ENCODE data around the gene RELT.

GRCh38 chr11:73346186-73346935 is 29.8 kb upstream of the RELT start:
- TF ChIP-seq, protein P1, sequence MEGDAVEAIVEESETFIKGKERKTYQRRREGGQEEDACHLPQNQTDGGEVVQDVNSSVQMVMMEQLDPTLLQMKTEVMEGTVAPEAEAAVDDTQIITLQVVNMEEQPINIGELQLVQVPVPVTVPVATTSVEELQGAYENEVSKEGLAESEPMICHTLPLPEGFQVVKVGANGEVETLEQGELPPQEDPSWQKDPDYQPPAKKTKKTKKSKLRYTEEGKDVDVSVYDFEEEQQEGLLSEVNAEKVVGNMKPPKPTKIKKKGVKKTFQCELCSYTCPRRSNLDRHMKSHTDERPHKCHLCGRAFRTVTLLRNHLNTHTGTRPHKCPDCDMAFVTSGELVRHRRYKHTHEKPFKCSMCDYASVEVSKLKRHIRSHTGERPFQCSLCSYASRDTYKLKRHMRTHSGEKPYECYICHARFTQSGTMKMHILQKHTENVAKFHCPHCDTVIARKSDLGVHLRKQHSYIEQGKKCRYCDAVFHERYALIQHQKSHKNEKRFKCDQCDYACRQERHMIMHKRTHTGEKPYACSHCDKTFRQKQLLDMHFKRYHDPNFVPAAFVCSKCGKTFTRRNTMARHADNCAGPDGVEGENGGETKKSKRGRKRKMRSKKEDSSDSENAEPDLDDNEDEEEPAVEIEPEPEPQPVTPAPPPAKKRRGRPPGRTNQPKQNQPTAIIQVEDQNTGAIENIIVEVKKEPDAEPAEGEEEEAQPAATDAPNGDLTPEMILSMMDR (conservative IDR thresholded peaks at IDR 0.05; ENCODE audit: low read depth in 2 of 2) = no peak
- TF ChIP-seq POLR2AphosphoS5 (IDR thresholded peaks at IDR 0.05; ENCODE audit: low read depth) = no peak
- TF ChIP-seq EZH2 (IDR thresholded peaks at IDR 0.05; ENCODE audit: low read depth, unreplicated experiment) = no peak
- no peak for TF ChIP-seq EZH2phosphoT487 (IDR thresholded peaks at IDR 0.05; ENCODE audit: unreplicated experiment)
- TF ChIP-seq REST (IDR thresholded peaks at IDR 0.05; ENCODE audit: unreplicated experiment) = no peak
- TF ChIP-seq ETS1 (IDR thresholded peaks at IDR 0.05) = no peak
- no peak for TF ChIP-seq NANOG (IDR thresholded peaks at IDR 0.05; ENCODE audit: borderline replicate concordance)
- TF ChIP-seq ZNF331 (CRISPR knock-in tag; IDR thresholded peaks at IDR 0.05; ENCODE audit: low read depth) = no peak
- no peak for TF ChIP-seq STAT1 (IDR thresholded peaks at IDR 0.05; ENCODE audit: unreplicated experiment)
- TF ChIP-seq JUNB (IDR thresholded peaks at IDR 0.05; ENCODE audit: unreplicated experiment) = no peak
- no peak for TF ChIP-seq CREB1 (CRISPR knock-in tag; IDR thresholded peaks at IDR 0.05; ENCODE audit: low read depth)
- TF ChIP-seq, protein P2, sequence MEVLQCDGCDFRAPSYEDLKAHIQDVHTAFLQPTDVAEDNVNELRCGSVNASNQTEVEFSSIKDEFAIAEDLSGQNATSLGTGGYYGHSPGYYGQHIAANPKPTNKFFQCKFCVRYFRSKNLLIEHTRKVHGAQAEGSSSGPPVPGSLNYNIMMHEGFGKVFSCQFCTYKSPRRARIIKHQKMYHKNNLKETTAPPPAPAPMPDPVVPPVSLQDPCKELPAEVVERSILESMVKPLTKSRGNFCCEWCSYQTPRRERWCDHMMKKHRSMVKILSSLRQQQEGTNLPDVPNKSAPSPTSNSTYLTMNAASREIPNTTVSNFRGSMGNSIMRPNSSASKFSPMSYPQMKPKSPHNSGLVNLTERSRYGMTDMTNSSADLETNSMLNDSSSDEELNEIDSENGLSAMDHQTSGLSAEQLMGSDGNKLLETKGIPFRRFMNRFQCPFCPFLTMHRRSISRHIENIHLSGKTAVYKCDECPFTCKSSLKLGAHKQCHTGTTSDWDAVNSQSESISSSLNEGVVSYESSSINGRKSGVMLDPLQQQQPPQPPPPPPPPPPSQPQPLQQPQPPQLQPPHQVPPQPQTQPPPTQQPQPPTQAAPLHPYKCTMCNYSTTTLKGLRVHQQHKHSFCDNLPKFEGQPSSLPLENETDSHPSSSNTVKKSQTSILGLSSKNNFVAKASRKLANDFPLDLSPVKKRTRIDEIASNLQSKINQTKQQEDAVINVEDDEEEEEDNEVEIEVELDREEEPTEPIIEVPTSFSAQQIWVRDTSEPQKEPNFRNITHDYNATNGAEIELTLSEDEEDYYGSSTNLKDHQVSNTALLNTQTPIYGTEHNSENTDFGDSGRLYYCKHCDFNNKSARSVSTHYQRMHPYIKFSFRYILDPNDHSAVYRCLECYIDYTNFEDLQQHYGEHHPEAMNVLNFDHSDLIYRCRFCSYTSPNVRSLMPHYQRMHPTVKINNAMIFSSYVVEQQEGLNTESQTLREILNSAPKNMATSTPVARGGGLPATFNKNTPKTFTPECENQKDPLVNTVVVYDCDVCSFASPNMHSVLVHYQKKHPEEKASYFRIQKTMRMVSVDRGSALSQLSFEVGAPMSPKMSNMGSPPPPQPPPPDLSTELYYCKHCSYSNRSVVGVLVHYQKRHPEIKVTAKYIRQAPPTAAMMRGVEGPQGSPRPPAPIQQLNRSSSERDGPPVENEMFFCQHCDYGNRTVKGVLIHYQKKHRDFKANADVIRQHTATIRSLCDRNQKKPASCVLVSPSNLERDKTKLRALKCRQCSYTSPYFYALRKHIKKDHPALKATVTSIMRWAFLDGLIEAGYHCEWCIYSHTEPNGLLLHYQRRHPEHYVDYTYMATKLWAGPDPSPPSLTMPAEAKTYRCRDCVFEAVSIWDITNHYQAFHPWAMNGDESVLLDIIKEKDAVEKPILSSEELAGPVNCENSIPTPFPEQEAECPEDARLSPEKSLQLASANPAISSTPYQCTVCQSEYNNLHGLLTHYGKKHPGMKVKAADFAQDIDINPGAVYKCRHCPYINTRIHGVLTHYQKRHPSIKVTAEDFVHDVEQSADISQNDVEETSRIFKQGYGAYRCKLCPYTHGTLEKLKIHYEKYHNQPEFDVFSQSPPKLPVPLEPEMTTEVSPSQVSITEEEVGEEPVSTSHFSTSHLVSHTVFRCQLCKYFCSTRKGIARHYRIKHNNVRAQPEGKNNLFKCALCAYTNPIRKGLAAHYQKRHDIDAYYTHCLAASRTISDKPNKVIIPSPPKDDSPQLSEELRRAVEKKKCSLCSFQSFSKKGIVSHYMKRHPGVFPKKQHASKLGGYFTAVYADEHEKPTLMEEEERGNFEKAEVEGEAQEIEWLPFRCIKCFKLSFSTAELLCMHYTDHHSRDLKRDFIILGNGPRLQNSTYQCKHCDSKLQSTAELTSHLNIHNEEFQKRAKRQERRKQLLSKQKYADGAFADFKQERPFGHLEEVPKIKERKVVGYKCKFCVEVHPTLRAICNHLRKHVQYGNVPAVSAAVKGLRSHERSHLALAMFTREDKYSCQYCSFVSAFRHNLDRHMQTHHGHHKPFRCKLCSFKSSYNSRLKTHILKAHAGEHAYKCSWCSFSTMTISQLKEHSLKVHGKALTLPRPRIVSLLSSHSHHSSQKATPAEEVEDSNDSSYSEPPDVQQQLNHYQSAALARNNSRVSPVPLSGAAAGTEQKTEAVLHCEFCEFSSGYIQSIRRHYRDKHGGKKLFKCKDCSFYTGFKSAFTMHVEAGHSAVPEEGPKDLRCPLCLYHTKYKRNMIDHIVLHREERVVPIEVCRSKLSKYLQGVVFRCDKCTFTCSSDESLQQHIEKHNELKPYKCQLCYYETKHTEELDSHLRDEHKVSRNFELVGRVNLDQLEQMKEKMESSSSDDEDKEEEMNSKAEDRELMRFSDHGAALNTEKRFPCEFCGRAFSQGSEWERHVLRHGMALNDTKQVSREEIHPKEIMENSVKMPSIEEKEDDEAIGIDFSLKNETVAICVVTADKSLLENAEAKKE (CRISPR knock-in tag; IDR thresholded peaks at IDR 0.05) = no peak
- TF ChIP-seq ZNF114 (CRISPR knock-in tag; IDR thresholded peaks at IDR 0.05) = no peak

All from GM23338 (cell line).